ENCODE measurements around the gene HDAC5.
"Not testable (repeated sequence)": the region's sequence is repeated elsewhere in the genome, so short reads cannot be mapped to it uniquely, and the experiment has no call there.

The HDAC5 gene

GRCh38 chr17:44123356-44124117 lies at the start of gene HDAC5:
HDAC5 (minus strand) TSS chr17:44123641; CDS start chr17:44117515, 6,126 bp downstream.
- DNase-seq: peak; percentile 95 to 97

- DNase-seq: no peak
These were observed 48.6 kb upstream of the HDAC5 start for GRCh38 chr17:44171931-44172455.

GRCh38 chr17:44170499-44171201 lies 47.2 kb upstream of the HDAC5 start, which contains the start of gene ASB16:
ASB16 (plus strand) TSS chr17:44170704; CDS start chr17:44170790, 86 bp downstream.
- DNase-seq: no peak

GRCh38 chr17:44170135-44170498 lies 46.7 kb upstream of the HDAC5 start:
- no peak for DNase-seq

GRCh38 chr17:44167181-44167861 lies 43.9 kb upstream of the HDAC5 start:
- DNase-seq: no peak

GRCh38 chr17:44164476-44164875 lies 41.0 kb upstream of the HDAC5 start:
- DNase-seq: no peak

GRCh38 chr17:44159519-44160210 lies 36.2 kb upstream of the HDAC5 start:
- no peak for DNase-seq

- DNase-seq: peak; percentile 93 to 97
These were observed 32.0 kb upstream of the HDAC5 start for GRCh38 chr17:44155488-44155887.

- DNase-seq: no peak
These were observed 29.4 kb upstream of the HDAC5 start for GRCh38 chr17:44152875-44153274.

- DNase-seq: no peak
These were observed 26.4 kb upstream of the HDAC5 start for GRCh38 chr17:44149750-44150329.

- DNase-seq: not testable (repeated sequence)
These were observed 25.6 kb upstream of the HDAC5 start for GRCh38 chr17:44149066-44149465.

- DNase-seq: no peak
These were observed 24.4 kb upstream of the HDAC5 start for GRCh38 chr17:44147812-44148211.

GRCh38 chr17:44146375-44147346 lies 23.2 kb upstream of the HDAC5 start:
- DNase-seq: no peak

GRCh38 chr17:44144966-44145739 lies 21.7 kb upstream of the HDAC5 start:
- DNase-seq: no peak

- not testable (repeated sequence) for DNase-seq
These were observed 20.5 kb upstream of the HDAC5 start for GRCh38 chr17:44143921-44144320.

GRCh38 chr17:44137891-44138709 lies 14.7 kb upstream of the HDAC5 start:
- peak in 1 of 2 experiments; percentile 27 for DNase-seq

GRCh38 chr17:44134752-44135568 lies 11.5 kb upstream of the HDAC5 start:
- DNase-seq: no peak

- DNase-seq: no peak
These were observed 10.6 kb upstream of the HDAC5 start for GRCh38 chr17:44133918-44134476.
